Stimulated activated CD8-positive, alpha-beta memory T cell treated with anti-CD3 and anti-CD28 coated beads, Interleukin-4, amount 100 ng/mL, for 48 hours (primary cell): ENCODE results near the gene OR7C2.

Experiments used
- DNase-seq: peaks from one replicate; pipeline ENCODE4 v3.0.0-alpha.2; 2020

OR7C2 gene

DNA sequence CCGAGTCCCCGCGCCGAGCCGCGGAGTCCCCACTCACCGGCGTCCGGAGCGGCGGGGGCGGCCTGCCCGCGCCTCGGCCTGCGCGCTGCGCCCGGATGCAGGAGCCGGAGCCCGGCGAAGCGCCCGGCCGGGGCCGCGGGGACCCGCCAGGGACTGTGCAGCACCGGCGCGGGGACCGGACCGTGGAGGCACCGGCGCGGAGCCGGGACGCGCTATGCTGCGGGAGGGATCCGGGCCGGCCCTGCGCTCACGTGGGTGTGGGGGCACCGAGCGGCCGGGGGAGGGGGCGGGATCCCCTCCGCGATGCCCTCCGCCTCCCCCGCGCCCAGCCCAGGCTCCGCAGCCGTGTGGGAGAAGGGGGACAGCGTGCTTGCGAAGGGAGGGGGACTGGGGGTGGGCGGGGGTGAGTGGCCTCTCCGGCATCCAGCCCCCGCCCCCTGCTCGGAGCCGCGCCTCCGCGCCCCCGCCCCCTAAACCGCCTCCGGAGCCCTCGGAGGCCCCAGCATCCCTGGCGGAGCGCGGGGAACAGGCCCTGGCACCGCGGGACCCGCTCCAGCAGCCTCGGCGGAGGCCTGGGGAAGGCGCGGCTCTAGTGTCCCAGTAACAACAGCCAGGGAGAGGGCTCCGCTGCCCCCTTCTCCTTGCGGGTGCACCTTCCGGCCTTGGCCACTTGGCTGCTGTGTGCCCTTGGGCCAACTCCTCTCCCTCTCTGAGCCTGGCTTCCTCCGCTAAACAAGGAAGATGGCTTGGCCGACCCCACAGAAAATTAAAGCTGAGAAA lies 38.4 kb downstream of the OR7C2 start, which contains the start of gene SLC1A6:
SLC1A6 (minus strand) TSS at position 389 of the 780 bp plus-strand sequence. CDS start 6,954 bp downstream, outside the sequence.
- no peak for DNase-seq

DNA sequence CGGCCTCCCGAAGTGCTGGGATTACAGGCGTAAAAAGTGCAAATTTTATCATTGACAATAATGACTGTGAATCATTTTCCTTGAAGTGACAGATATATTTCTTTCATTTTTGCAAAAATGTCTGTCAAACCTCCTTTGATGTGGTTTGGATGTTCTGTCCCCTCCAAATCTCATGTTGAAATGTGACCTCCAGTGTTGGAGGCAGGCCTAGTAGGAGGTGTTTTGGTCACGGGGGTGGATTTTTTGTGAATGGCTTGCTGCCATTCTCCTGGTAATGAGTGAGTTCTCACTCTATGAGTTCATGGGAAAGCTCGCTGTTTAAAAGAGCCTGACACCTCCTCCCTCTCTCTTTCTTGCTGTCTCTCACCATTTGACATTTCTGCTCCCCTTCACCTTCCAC lies 43.8 kb downstream of the OR7C2 start:
- no peak for DNase-seq
